PC-9 (cell line): ENCODE data around the gene HUS1. TPM values are rescaled to one million over a fixed set of nuclear protein-coding genes. Genes with fewer than 3 reads are reported as not detected.

ENCODE experiments used
- BruUV-seq: library from RNA; stranded (reverse); fragments of 400-500 nt; replicated peaks from 2 replicates; lab custom pipeline; 2021; lab: Mats Ljungman, UMichigan
- CTCF ChIA-PET: fragments of 300-600 bp; sonication (Branson Sonifier 250); formaldehyde crosslinking; loops from one replicate; lab custom pipeline; 2022; ENCODE audit warnings: antibody characterized with exemption; lab: Charles Lee
- POLR2A ChIA-PET: fragments of 300-600 bp; sonication (Branson Sonifier 250); formaldehyde crosslinking; loops from one replicate; lab custom pipeline; 2022; ENCODE audit warnings: antibody characterized with exemption; ENCODE audit not compliant: unreplicated experiment; lab: Charles Lee
- DNase-seq, 2 experiments: peaks; one replicate each; pipeline versions ENCODE4 v3.0.0 to v3.0.0-alpha.2; 2015 to 2022; ENCODE audit warnings: mixed read lengths in 1 of 2
- H2AFZ ChIP-seq: fragments of 200-600 bp; sonication (generic); 2 replicates; pipeline ENCODE4 v1.8.1; 2017; ENCODE audit warnings: antibody characterized with exemption
- H3F3A ChIP-seq: fragments of 200-600 bp; sonication (generic); 2 replicates; pipeline ENCODE4 v1.8.1; 2017; ENCODE audit warnings: antibody characterized with exemption, mild to moderate bottlenecking, low read depth; ENCODE audit not compliant: insufficient read depth
- H3K27ac ChIP-seq: fragments of 200-600 bp; sonication (generic); 2 replicates; pipeline ENCODE4 v1.6.1; 2016; ENCODE audit warnings: mixed run types
- H3K27me3 ChIP-seq: fragments of 200-600 bp; sonication (generic); 2 replicates; pipeline ENCODE4 v1.6.1; 2016; ENCODE audit warnings: low read depth, mixed run types; ENCODE audit not compliant: insufficient read depth
- H3K36me3 ChIP-seq: fragments of 200-600 bp; sonication (generic); 2 replicates; pipeline ENCODE4 v1.6.1; 2016; ENCODE audit warnings: low read depth, mixed run types
- H3K4me1 ChIP-seq: fragments of 200-600 bp; sonication (generic); replicated peaks from 2 replicates; pipeline ENCODE4 v1.6.1; 2016; ENCODE audit warnings: mixed run types; ENCODE audit not compliant: insufficient read depth
- H3K4me2 ChIP-seq: fragments of 200-600 bp; sonication (generic); 2 replicates; pipeline ENCODE4 v1.6.1; 2017; ENCODE audit warnings: mixed run types
- H3K4me3 ChIP-seq: fragments of 200-600 bp; sonication (generic); 2 replicates; pipeline ENCODE4 v1.6.1; 2016; ENCODE audit warnings: mixed run types
- H3K79me2 ChIP-seq: fragments of 200-600 bp; sonication (generic); 2 replicates; pipeline ENCODE4 v1.6.1; 2017; ENCODE audit warnings: low read depth, mixed run types
- H3K9me2 ChIP-seq: fragments of 200-600 bp; sonication (generic); 2 replicates; pipeline ENCODE4 v1.8.1; 2017; ENCODE audit warnings: mild to moderate bottlenecking; ENCODE audit not compliant: insufficient read depth
- H3K9me3 ChIP-seq: fragments of 200-600 bp; sonication (generic); 2 replicates; pipeline ENCODE4 v1.8.1; 2016; ENCODE audit warnings: low read depth; ENCODE audit not compliant: insufficient read depth
- H4K20me1 ChIP-seq: fragments of 200-600 bp; sonication (generic); 2 replicates; pipeline ENCODE4 v1.8.1; 2017; ENCODE audit not compliant: insufficient read depth
- CTCF ChIP-seq: fragments of 200-600 bp; sonication (generic); conservative IDR thresholded peaks from 2 replicates; pipeline ENCODE4 v1.6.1; 2017; ENCODE audit warnings: mixed run types, antibody characterized with exemption, mild to moderate bottlenecking, moderate library complexity
- EZH2 ChIP-seq: fragments of 200-600 bp; sonication (generic); IDR thresholded peaks from 2 replicates; pipeline ENCODE4 v1.8.0; 2017; ENCODE audit warnings: antibody characterized with exemption, low read depth
- intact Hi-C: fragments of 100-400 bp; cut with micrococcal nuclease; formaldehyde crosslinking; loops from one replicate; pipeline ENCODE4 v1.10.0; 2022; ENCODE audit not compliant: unreplicated experiment
- total RNA-seq: library from RNA; stranded (reverse); gene quantifications from 2 replicates; pipeline ENCODE4 v1.2.3, GENCODE V29; 2021

The HUS1 gene
- total RNA-seq, 1 experiment from 2014 or later, result 43.5 TPM

DNA sequence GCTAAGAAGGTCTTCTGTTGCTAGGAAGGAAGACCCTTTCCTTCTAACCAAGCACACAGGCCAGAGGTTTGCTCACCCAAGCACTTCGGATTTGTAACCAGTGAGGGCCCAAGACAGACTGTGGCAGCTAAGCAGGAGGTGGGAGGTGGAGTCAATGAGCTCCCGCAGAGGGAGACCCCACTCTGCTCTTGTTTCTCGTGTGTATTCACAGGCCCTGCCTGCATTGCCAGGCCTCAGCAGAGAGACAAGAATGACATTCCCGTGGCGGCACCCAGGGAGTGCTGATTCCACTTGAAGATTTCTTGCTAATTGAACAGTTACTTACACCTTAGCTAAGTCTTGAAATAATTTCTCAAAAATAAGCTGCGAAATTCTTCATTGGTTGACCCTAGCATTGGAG is 44.6 kb downstream of the HUS1 start:
- BruUV-seq, result no TSS peak
- no peaks in the 10 kb centered on the region for H3F3A ChIP-seq
- H4K20me1 ChIP-seq, result no peaks in the 10 kb centered on the region
- ChIA-PET POLR2A (no interaction called here), CTCF (interaction anchor here (0.6 kb wide), 1 partner anchor 594 kb away, joined by 4 read pairs; no protein-coding TSS in a partner anchor)
- no peaks in the 10 kb centered on the region for H3K36me3 ChIP-seq
- no peaks in the 10 kb centered on the region for H3K27me3 ChIP-seq
- no peaks in the 10 kb centered on the region for H3K79me2 ChIP-seq
- DNase-seq, result no peak
- no peaks in the 10 kb centered on the region for H3K9me2 ChIP-seq
- no peaks in the 10 kb centered on the region for H3K4me1 ChIP-seq
- TF ChIP-seq EZH2 (no peak), CTCF (no peak)
- intact Hi-C loops, result loop anchor here (10.0 kb wide), 1 partner anchor 500 kb away; no protein-coding TSS in a partner anchor
- no peak overlapping the region for H3K4me2 ChIP-seq
- H3K9me3 ChIP-seq, result no peaks in the 10 kb centered on the region
- H2AFZ ChIP-seq, result no peak overlapping the region
- H3K4me3 ChIP-seq, result no peak overlapping the region
- H3K27ac ChIP-seq, result no peak overlapping the region

GRCh38 chr7:47933215-47933614 is 46.2 kb downstream of the HUS1 start:
- CTCF ChIA-PET, result no interaction called here
- no peaks in the 10 kb centered on the region for H3K36me3 ChIP-seq
- POLR2A ChIA-PET, result no interaction called here
- intact Hi-C loops, result loop anchor here (10.0 kb wide), 1 partner anchor 498 kb away; no protein-coding TSS in a partner anchor
- no peaks in the 10 kb centered on the region for H3K27me3 ChIP-seq
- no peaks in the 10 kb centered on the region for H3K4me1 ChIP-seq
- no peak overlapping the region for H3K27ac ChIP-seq
- BruUV-seq, result no TSS peak
- H3K9me2 ChIP-seq, result no peaks in the 10 kb centered on the region
- H3F3A ChIP-seq, result no peaks in the 10 kb centered on the region
- H4K20me1 ChIP-seq, result no peaks in the 10 kb centered on the region
- no peaks in the 10 kb centered on the region for H3K9me3 ChIP-seq
- H3K79me2 ChIP-seq, result no peaks in the 10 kb centered on the region
- no peak overlapping the region for H3K4me3 ChIP-seq
- H3K4me2 ChIP-seq, result no peak overlapping the region
- DNase-seq, result no peak
- TF ChIP-seq CTCF (no peak), EZH2 (no peak)
- no peak overlapping the region for H2AFZ ChIP-seq

DNA sequence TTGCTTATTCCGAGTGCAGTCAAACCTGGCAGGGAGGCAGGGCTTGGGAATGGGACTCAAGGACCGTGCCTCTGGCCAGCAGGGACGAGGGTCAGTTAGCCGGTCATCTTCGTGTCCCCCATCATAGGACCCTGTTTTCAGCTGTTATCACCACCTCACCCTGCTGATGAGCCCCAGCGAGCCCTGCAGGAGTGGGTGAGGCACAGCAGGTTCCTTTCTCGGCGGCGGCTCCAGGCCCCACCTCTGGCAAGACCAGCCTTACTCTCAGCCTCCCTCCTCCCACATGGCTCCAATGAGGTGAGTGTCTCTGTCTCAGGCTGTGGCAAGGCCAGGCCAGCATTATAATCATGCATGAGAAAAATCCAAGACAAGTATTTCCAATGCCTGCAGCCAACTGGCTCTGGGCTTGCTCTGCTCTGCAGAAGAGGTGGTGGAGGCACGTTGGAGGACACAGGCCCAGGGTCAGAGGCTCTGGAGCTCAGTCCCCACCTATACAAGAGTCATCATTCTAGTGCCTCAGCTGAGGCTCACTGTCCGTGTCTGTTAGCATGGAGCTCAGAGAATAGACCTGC is 46.9 kb downstream of the HUS1 start:
- BruUV-seq, result no TSS peak
- DNase-seq, result no peak
- H3K4me3 ChIP-seq, result no peak overlapping the region
- no peaks in the 10 kb centered on the region for H3K27me3 ChIP-seq
- no peaks in the 10 kb centered on the region for H3K9me3 ChIP-seq
- H3K9me2 ChIP-seq, result no peaks in the 10 kb centered on the region
- H3K36me3 ChIP-seq, result no peaks in the 10 kb centered on the region
- no peak overlapping the region for H2AFZ ChIP-seq
- no peak overlapping the region for H3K27ac ChIP-seq
- no peaks in the 10 kb centered on the region for H3F3A ChIP-seq
- H3K79me2 ChIP-seq, result no peaks in the 10 kb centered on the region
- ChIA-PET CTCF (no interaction called here), POLR2A (no interaction called here)
- TF ChIP-seq EZH2 (no peak), CTCF (no peak)
- no peak overlapping the region for H3K4me2 ChIP-seq
- H4K20me1 ChIP-seq, result no peaks in the 10 kb centered on the region
- no peaks in the 10 kb centered on the region for H3K4me1 ChIP-seq
- intact Hi-C loops, result loop anchor here (10.0 kb wide), 1 partner anchor 498 kb away; no protein-coding TSS in a partner anchor
